Measurements from ENCODE around the gene MMP15. TPM values are rescaled to one million over a fixed set of nuclear protein-coding genes. Genes with fewer than 3 reads are reported as not detected.

Gene MMP15
- total RNA-seq, 4 donors from 2014 or later, result 5.7 to 10.0 (median 8.2) TPM

GRCh38 chr16:58038219-58038641 lies 12.7 kb downstream of the MMP15 start:
- no peaks in the 10 kb centered on the region for H3K4me1 ChIP-seq
- DNase-seq (ENCODE audit: low spot score in 2 of 2), result no peak
- H3K36me3 ChIP-seq, result peaks cover 21% of the 10 kb centered on the region
- TF ChIP-seq EP300 (IDR thresholded peaks at IDR 0.05) (no peak), CTCF (IDR thresholded peaks at IDR 0.05) (no peak)
- 88% methylated on average over 15 of the region's 20 CpGs for WGBS
- H3K4me3 ChIP-seq, result no peak overlapping the region
- no peaks in the 10 kb centered on the region for H3K27me3 ChIP-seq
- H3K9me3 ChIP-seq, result no peaks in the 10 kb centered on the region
- no peak overlapping the region for H3K27ac ChIP-seq

GRCh38 chr16:58039829-58040495 lies 14.4 kb downstream of the MMP15 start:
- WGBS, result 95% methylated on average over 18 of the region's 26 CpGs
- TF ChIP-seq CTCF (IDR thresholded peaks at IDR 0.05), result no peak
- TF ChIP-seq POLR2A (IDR thresholded peaks at IDR 0.05), result no peak
- TF ChIP-seq POLR2AphosphoS5 (IDR thresholded peaks at IDR 0.05), result no peak
- no peak for TF ChIP-seq EP300 (IDR thresholded peaks at IDR 0.05)
- H3K36me3 ChIP-seq, result peaks cover 28% of the 10 kb centered on the region
- no peak overlapping the region for H3K4me3 ChIP-seq
- no peaks in the 10 kb centered on the region for H3K4me1 ChIP-seq
- H3K27me3 ChIP-seq, result no peaks in the 10 kb centered on the region
- H3K9me3 ChIP-seq, result no peaks in the 10 kb centered on the region
- no peak for DNase-seq (ENCODE audit: low spot score in 2 of 2)
- H3K27ac ChIP-seq, result no peak overlapping the region

GRCh38 chr16:58040496-58040846 lies 14.9 kb downstream of the MMP15 start:
- DNase-seq (ENCODE audit: low spot score in 2 of 2), result no peak
- Histone ChIP-seq H3K27ac (no peak overlapping the region), H3K4me3 (no peak overlapping the region), H3K4me1 (no peaks in the 10 kb centered on the region), H3K36me3 (peaks cover 28% of the 10 kb centered on the region), H3K9me3 (no peaks in the 10 kb centered on the region), H3K27me3 (no peaks in the 10 kb centered on the region)
- 98% methylated on average over 10 of the region's 12 CpGs for WGBS
- TF ChIP-seq POLR2AphosphoS5 (IDR thresholded peaks at IDR 0.05) (no peak), EP300 (IDR thresholded peaks at IDR 0.05) (no peak)

GRCh38 chr16:58040945-58041627 lies 15.5 kb downstream of the MMP15 start:
- peaks cover 28% of the 10 kb centered on the region for H3K36me3 ChIP-seq
- no peak overlapping the region for H3K4me3 ChIP-seq
- TF ChIP-seq CTCF (IDR thresholded peaks at IDR 0.05) (no peak), EP300 (IDR thresholded peaks at IDR 0.05) (no peak), POLR2AphosphoS5 (IDR thresholded peaks at IDR 0.05) (no peak), POLR2A (IDR thresholded peaks at IDR 0.05) (no peak)
- H3K27ac ChIP-seq, result no peak overlapping the region
- 87% methylated on average over 7 of the region's 14 CpGs for WGBS
- DNase-seq (ENCODE audit: low spot score in 2 of 2), result no peak
- no peaks in the 10 kb centered on the region for H3K4me1 ChIP-seq
- H3K9me3 ChIP-seq, result no peaks in the 10 kb centered on the region
- H3K27me3 ChIP-seq, result no peaks in the 10 kb centered on the region

GRCh38 chr16:58041628-58041955 lies 16.0 kb downstream of the MMP15 start:
- WGBS, result no CpG with 5 or more reads among the region's 18 CpGs

More at GRCh38 chr16:58041628-58041955, 16.0 kb downstream of the MMP15 start:
- Histone ChIP-seq H3K27me3 (no peaks in the 10 kb centered on the region), H3K27ac (no peak overlapping the region), H3K4me3 (no peak overlapping the region), H3K9me3 (no peaks in the 10 kb centered on the region), H3K4me1 (no peaks in the 10 kb centered on the region), H3K36me3 (peaks cover 28% of the 10 kb centered on the region)
- DNase-seq (ENCODE audit: low spot score in 2 of 2), result no peak
- TF ChIP-seq CTCF (IDR thresholded peaks at IDR 0.05) (no peak), POLR2AphosphoS5 (IDR thresholded peaks at IDR 0.05) (no peak)
